SK-N-SH treated with all-trans-retinoic acid at 6 μM for 48 hours (cell line): ENCODE results near the gene TGFB2.

Experiments used
- ATAC-seq: fragments of 200-7000 bp; cut with Tn5 transposase; 3 replicates; pipeline ENCODE4 v1.9.1; 2020; ENCODE audit warnings: mild to moderate bottlenecking, moderate library complexity
- ARNTL ChIP-seq: fragments of 450-650 bp; formaldehyde crosslinking; IDR thresholded peaks from 2 replicates; pipeline ENCODE4 v1.5.0; 2020; ENCODE audit warnings: low read depth, mild to moderate bottlenecking, moderate library complexity, borderline replicate concordance
- BACH2 ChIP-seq: fragments of 250-450 bp; sonication (Bioruptor Pico); IDR thresholded peaks from 2 replicates; pipeline ENCODE4 v1.9.0; 2021; ENCODE audit warnings: mild to moderate bottlenecking, borderline replicate concordance
- CSDC2 ChIP-seq: fragments of 250-450 bp; sonication (Bioruptor Pico); IDR thresholded peaks from 2 replicates; pipeline ENCODE4 v1.5.0; 2020; ENCODE audit warnings: mild to moderate bottlenecking, moderate library complexity
- ESRRG ChIP-seq: fragments of 250-450 bp; sonication (Bioruptor Pico); IDR thresholded peaks from 2 replicates; pipeline ENCODE4 v1.6.1; 2021; ENCODE audit warnings: mild to moderate bottlenecking
- GLIS3 ChIP-seq: fragments of 250-450 bp; sonication (Bioruptor Pico); IDR thresholded peaks from 2 replicates; pipeline ENCODE4 v1.5.0; 2020; ENCODE audit warnings: mild to moderate bottlenecking, moderate library complexity
- ISL1 ChIP-seq: fragments of 250-450 bp; sonication (Bioruptor Pico); IDR thresholded peaks from 2 replicates; pipeline ENCODE4 v2.1.2; 2022; ENCODE audit warnings: mild to moderate bottlenecking, moderate library complexity
- OSR1 ChIP-seq: fragments of 250-450 bp; sonication (Bioruptor Pico); IDR thresholded peaks from 2 replicates; pipeline ENCODE4 v1.8.0; 2022; ENCODE audit warnings: moderate library complexity, mild to moderate bottlenecking, inconsistent platforms
- PPARA ChIP-seq: fragments of 250-450 bp; sonication (Bioruptor Pico); IDR thresholded peaks from 2 replicates; pipeline ENCODE4 v1.5.0; 2020; ENCODE audit warnings: mild to moderate bottlenecking, borderline replicate concordance
- RARB ChIP-seq: fragments of 250-450 bp; sonication (Bioruptor Pico); IDR thresholded peaks from 2 replicates; pipeline ENCODE4 v1.8.0; 2021; ENCODE audit warnings: mild to moderate bottlenecking, moderate library complexity
- SNAI2 ChIP-seq: fragments of 250-450 bp; sonication (Bioruptor Pico); IDR thresholded peaks from 2 replicates; pipeline ENCODE4 v1.5.0; 2020; ENCODE audit warnings: mild to moderate bottlenecking, moderate library complexity
- TCF4 ChIP-seq: fragments of 250-450 bp; sonication (Bioruptor Pico); IDR thresholded peaks from 2 replicates; pipeline ENCODE4 v1.8.0; 2021; ENCODE audit warnings: mild to moderate bottlenecking, moderate library complexity, borderline replicate concordance
- TOX ChIP-seq: fragments of 250-450 bp; sonication (Bioruptor Pico); IDR thresholded peaks from 2 replicates; pipeline ENCODE4 v1.8.0; 2021; ENCODE audit warnings: mild to moderate bottlenecking, moderate library complexity, borderline replicate concordance
- ZC3H10 ChIP-seq: fragments of 250-450 bp; sonication (Bioruptor Pico); IDR thresholded peaks from 2 replicates; pipeline ENCODE4 v1.5.1; 2021; ENCODE audit warnings: mild to moderate bottlenecking, moderate library complexity
- ZFP3 ChIP-seq: fragments of 250-450 bp; sonication (Bioruptor Pico); IDR thresholded peaks from 2 replicates; pipeline ENCODE4 v1.5.0; 2020; ENCODE audit warnings: mild to moderate bottlenecking, moderate library complexity
- ZFP30 ChIP-seq: fragments of 450-650 bp; formaldehyde crosslinking; IDR thresholded peaks from 2 replicates; pipeline ENCODE4 v1.5.0; 2022; ENCODE audit warnings: mild to moderate bottlenecking, moderate library complexity
- ZNF565 ChIP-seq: fragments of 450-650 bp; formaldehyde crosslinking; conservative IDR thresholded peaks from 2 replicates; pipeline ENCODE4 v1.5.0; 2020; ENCODE audit warnings: low read depth, mild to moderate bottlenecking, moderate library complexity
- ZNF70 ChIP-seq: fragments of 450-650 bp; formaldehyde crosslinking; IDR thresholded peaks from 2 replicates; pipeline ENCODE4 v1.5.0; 2020; ENCODE audit warnings: mild to moderate bottlenecking, moderate library complexity
- ZNF8 ChIP-seq: fragments of 450-650 bp; formaldehyde crosslinking; IDR thresholded peaks from 2 replicates; pipeline ENCODE4 v1.5.0; 2020; ENCODE audit warnings: mild to moderate bottlenecking, moderate library complexity
- TF ChIP-seq, protein P1 (sequence below): fragments of 250-450 bp; sonication (Bioruptor Pico); IDR thresholded peaks from 2 replicates; pipeline ENCODE4 v1.8.0; 2021; ENCODE audit warnings: low read depth, mild to moderate bottlenecking, moderate library complexity, borderline replicate concordance
- TF ChIP-seq, protein P2 (sequence below): fragments of 250-450 bp; sonication (Bioruptor Pico); IDR thresholded peaks from 2 replicates; pipeline ENCODE4 v1.5.1; 2020; ENCODE audit warnings: low read depth, mild to moderate bottlenecking, moderate library complexity
- TF ChIP-seq, protein P3 (sequence below): fragments of 250-450 bp; sonication (Bioruptor Pico); IDR thresholded peaks from 2 replicates; pipeline ENCODE4 v1.8.0; 2020; ENCODE audit warnings: mild to moderate bottlenecking, moderate library complexity, borderline replicate concordance
- TF ChIP-seq, protein P4 (sequence below): fragments of 250-450 bp; sonication (Bioruptor Pico); IDR thresholded peaks from 2 replicates; pipeline ENCODE4 v1.5.0; 2020; ENCODE audit warnings: mild to moderate bottlenecking, moderate library complexity

The TGFB2 gene

DNA sequence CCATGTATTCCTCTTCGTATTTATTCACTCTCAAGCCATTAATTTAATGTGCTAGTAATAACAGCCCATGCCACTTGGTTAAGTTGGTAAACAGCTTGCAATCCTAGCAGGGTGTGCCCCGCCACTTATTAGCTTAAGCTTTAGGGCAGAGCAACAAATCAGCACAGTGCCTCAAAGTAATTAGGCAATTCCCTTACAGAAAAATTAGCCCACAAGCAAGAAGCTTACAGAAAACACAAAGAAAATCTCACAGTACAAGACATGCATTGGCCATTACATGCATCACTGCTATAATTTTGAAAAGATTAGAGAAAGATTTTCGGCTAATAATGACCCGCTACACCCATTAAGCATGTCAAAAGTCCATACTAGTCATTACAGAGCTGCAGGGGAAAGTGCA, 47.6 kb downstream of the TGFB2 start (continued):
- TF ChIP-seq, protein P1, sequence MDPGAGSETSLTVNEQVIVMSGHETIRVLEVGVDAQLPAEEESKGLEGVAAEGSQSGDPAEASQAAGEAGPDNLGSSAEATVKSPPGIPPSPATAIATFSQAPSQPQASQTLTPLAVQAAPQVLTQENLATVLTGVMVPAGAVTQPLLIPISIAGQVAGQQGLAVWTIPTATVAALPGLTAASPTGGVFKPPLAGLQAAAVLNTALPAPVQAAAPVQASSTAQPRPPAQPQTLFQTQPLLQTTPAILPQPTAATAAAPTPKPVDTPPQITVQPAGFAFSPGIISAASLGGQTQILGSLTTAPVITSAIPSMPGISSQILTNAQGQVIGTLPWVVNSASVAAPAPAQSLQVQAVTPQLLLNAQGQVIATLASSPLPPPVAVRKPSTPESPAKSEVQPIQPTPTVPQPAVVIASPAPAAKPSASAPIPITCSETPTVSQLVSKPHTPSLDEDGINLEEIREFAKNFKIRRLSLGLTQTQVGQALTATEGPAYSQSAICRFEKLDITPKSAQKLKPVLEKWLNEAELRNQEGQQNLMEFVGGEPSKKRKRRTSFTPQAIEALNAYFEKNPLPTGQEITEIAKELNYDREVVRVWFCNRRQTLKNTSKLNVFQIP (CRISPR knock-in tag) = no peak
- TF ChIP-seq ZC3H10 (CRISPR knock-in tag) (no peak), ESRRG (CRISPR knock-in tag) (no peak), PPARA (CRISPR knock-in tag) (no peak), ISL1 (CRISPR knock-in tag) (no peak), ZFP3 (CRISPR knock-in tag) (no peak)
- TF ChIP-seq, protein P2, sequence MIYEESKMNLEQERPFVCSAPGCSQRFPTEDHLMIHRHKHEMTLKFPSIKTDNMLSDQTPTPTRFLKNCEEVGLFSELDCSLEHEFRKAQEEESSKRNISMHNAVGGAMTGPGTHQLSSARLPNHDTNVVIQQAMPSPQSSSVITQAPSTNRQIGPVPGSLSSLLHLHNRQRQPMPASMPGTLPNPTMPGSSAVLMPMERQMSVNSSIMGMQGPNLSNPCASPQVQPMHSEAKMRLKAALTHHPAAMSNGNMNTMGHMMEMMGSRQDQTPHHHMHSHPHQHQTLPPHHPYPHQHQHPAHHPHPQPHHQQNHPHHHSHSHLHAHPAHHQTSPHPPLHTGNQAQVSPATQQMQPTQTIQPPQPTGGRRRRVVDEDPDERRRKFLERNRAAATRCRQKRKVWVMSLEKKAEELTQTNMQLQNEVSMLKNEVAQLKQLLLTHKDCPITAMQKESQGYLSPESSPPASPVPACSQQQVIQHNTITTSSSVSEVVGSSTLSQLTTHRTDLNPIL (CRISPR knock-in tag) = no peak

DNA sequence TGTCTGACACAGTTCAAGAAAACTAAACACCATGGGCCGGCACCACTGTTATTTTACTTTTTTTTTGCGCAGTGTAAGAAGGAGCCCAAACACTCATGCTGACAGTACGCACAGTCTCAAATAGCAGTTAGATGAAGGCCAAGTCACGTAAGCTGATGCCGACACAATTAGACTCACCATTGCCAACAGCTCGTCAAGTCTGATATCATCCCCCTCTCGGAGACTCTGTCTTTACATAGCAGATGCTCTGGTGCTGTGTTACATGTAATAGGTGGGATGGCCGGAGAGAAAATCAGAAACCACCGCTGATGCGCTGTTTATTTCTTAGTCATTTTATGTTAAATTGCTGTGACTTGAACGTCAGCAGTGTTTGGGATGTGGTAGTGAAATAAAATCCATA, 49.3 kb downstream of the TGFB2 start:
- TF ChIP-seq ARNTL (no peak), ZNF565 (CRISPR knock-in tag) (no peak), BACH2 (no peak), ZFP3 (CRISPR knock-in tag) (no peak), ZFP30 (CRISPR knock-in tag) (no peak), CSDC2 (CRISPR knock-in tag) (no peak), ISL1 (CRISPR knock-in tag) (no peak), ZNF8 (CRISPR knock-in tag) (no peak), SNAI2 (CRISPR knock-in tag) (no peak), TCF4 (no peak), OSR1 (CRISPR knock-in tag) (no peak), ZC3H10 (CRISPR knock-in tag) (no peak)
- TF ChIP-seq, protein P2 (CRISPR knock-in tag) = no peak
- TF ChIP-seq, protein P3, sequence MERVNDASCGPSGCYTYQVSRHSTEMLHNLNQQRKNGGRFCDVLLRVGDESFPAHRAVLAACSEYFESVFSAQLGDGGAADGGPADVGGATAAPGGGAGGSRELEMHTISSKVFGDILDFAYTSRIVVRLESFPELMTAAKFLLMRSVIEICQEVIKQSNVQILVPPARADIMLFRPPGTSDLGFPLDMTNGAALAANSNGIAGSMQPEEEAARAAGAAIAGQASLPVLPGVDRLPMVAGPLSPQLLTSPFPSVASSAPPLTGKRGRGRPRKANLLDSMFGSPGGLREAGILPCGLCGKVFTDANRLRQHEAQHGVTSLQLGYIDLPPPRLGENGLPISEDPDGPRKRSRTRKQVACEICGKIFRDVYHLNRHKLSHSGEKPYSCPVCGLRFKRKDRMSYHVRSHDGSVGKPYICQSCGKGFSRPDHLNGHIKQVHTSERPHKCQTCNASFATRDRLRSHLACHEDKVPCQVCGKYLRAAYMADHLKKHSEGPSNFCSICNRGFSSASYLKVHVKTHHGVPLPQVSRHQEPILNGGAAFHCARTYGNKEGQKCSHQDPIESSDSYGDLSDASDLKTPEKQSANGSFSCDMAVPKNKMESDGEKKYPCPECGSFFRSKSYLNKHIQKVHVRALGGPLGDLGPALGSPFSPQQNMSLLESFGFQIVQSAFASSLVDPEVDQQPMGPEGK = no peak
- TF ChIP-seq, protein P4, sequence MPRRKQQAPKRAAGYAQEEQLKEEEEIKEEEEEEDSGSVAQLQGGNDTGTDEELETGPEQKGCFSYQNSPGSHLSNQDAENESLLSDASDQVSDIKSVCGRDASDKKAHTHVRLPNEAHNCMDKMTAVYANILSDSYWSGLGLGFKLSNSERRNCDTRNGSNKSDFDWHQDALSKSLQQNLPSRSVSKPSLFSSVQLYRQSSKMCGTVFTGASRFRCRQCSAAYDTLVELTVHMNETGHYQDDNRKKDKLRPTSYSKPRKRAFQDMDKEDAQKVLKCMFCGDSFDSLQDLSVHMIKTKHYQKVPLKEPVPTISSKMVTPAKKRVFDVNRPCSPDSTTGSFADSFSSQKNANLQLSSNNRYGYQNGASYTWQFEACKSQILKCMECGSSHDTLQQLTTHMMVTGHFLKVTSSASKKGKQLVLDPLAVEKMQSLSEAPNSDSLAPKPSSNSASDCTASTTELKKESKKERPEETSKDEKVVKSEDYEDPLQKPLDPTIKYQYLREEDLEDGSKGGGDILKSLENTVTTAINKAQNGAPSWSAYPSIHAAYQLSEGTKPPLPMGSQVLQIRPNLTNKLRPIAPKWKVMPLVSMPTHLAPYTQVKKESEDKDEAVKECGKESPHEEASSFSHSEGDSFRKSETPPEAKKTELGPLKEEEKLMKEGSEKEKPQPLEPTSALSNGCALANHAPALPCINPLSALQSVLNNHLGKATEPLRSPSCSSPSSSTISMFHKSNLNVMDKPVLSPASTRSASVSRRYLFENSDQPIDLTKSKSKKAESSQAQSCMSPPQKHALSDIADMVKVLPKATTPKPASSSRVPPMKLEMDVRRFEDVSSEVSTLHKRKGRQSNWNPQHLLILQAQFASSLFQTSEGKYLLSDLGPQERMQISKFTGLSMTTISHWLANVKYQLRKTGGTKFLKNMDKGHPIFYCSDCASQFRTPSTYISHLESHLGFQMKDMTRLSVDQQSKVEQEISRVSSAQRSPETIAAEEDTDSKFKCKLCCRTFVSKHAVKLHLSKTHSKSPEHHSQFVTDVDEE = no peak
- ATAC-seq = no peak

DNA sequence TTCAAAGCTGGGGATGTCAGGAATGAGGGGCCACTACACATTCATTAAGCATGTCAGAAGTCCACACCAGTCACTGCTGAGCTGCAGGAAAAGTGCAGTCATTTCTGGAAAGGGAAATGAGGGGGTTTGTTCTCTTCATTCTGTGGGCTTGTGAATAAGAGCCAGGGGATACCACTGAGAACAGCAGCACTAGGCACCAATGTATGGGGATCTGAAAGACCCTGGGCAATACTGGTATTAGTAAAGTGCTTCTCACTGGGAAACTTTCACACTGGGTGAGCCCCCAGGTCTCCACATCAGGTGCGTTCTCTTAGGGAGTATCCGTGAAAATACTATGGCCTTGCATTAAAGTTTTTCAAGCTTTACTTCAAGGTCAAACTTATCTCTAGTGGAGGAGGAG, 49.9 kb downstream of the TGFB2 start:
- TF ChIP-seq ZC3H10 (CRISPR knock-in tag) = no peak
- no peak for TF ChIP-seq GLIS3 (CRISPR knock-in tag)
- no peak for TF ChIP-seq PPARA (CRISPR knock-in tag)
- TF ChIP-seq, protein P4 = no peak
- TF ChIP-seq ARNTL = no peak
- TF ChIP-seq ZFP3 (CRISPR knock-in tag) = no peak
- TF ChIP-seq TCF4 = no peak
- no peak for TF ChIP-seq SNAI2 (CRISPR knock-in tag)
- TF ChIP-seq ZNF565 (CRISPR knock-in tag) = no peak
- TF ChIP-seq, protein P2 (CRISPR knock-in tag) = no peak
- no peak for TF ChIP-seq ZNF8 (CRISPR knock-in tag)
- no peak for TF ChIP-seq ISL1 (CRISPR knock-in tag)
- no peak for TF ChIP-seq RARB (CRISPR knock-in tag)
- no peak for TF ChIP-seq ESRRG (CRISPR knock-in tag)
- no peak for TF ChIP-seq TOX (CRISPR knock-in tag)
- TF ChIP-seq, protein P3 = no peak
- TF ChIP-seq ZNF70 (CRISPR knock-in tag) = no peak
- no peak for TF ChIP-seq OSR1 (CRISPR knock-in tag)
- no peak for ATAC-seq
